HG02571 (cell line): ENCODE measurements around the gene CYB5R3.
"Not testable (repeated sequence)": the region's sequence is repeated elsewhere in the genome, so short reads cannot be mapped to it uniquely, and the experiment has no call there.

ENCODE experiments used
- ATAC-seq: cut with Tn5 transposase; IDR thresholded peaks from one replicate; pipeline ENCODE4 v1.9.1; 2021; ENCODE audit warnings: mild to moderate bottlenecking, moderate library complexity; ENCODE audit not compliant: unreplicated experiment

The CYB5R3 gene

DNA sequence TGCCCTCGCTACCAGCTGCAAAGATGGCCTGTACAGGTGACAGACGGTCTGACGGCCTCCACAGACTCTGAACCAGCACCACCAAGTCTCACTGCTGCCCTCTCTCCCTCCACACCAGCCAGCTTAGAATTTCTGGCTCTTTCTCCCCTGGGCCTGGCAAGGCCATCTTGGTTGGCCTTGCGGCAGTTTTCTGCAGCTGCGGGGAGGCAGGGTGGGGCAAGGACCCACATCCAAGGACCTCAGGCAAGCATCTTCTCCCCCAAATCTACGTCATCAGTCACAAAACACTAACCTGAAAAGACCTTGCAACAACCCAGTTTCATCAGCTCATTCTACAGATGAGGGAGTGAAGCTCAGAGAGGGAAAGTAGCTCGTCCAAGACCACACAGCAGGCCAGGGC is 22.8 kb downstream of the CYB5R3 start:
- ATAC-seq: no peak

DNA sequence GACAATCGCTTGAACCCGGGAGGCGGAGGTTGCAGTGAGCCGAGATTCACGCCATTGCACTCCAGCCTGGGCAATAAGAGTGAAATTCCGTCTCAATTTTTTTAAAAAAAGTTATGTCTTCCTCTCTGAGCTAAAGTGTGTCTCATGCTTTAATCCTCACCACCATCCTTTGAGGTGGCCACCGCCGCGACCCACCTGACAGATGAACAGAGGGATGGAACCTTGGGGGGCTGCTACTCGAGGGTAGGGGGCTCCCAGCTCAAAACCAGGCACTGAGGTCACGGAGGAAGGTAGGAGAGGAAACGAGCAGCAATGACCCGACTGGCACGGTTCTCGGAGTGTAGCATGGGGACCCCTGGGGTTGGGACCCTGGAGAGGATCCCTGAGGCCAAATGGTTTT is 23.8 kb downstream of the CYB5R3 start:
- ATAC-seq: no peak

DNA sequence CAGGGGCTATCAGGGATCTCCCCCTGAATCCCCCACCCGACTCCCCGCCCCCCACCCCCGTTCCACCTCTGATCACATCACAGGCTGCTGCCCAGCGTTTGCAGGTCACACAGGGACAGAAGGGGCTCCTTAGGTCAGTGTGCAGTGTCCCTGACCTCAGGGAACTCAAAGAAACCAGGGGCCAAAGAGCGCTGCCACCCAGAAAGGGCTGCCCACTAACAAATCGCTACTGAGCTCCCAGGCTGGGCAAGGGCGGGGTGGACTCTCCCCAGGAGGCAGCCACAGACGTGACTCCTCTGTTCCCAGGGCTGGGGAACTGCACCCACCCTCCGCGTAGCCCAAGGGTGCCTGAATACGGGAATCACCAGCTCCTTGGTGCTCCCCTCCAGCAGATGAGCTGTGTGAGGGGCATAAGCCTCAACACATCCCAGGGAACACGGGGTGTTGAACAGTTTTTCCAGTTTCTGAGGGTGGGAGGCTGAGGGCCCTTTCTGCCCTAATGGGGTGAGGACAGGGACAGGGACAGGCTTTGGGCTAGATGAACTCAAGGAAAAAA is 24.6 kb downstream of the CYB5R3 start:
- no peak for ATAC-seq

- ATAC-seq: no peak
Measured at GRCh38 chr22:42623756-42624441, 25.3 kb downstream of the CYB5R3 start.

DNA sequence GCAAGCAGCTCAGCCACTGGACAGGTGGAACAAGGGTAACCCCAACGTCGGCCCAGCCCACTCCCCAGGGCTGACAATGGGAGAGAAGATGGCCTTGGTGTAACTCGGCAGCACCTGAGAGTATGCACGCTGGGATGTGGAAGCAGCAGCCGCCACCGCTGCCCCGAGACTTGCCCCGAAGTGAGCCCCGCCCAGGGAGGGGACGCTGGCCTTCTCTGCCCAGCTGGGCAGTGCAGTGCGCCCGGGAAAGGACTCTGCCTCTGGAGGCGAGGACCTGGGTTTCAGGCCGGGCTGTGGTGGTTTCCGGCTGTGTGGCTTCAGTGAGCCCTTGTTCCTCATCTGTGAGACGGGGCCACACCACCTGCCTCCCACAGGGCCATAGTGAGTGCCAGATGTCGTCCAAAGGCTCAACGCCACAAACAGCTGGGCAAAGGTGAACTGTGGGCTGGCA is 25.9 kb downstream of the CYB5R3 start:
- no peak for ATAC-seq

GRCh38 chr22:42622061-42622710 is 27.0 kb downstream of the CYB5R3 start:
- no peak for ATAC-seq

- ATAC-seq: no peak
Measured at GRCh38 chr22:42621505-42622002, 27.6 kb downstream of the CYB5R3 start.

DNA sequence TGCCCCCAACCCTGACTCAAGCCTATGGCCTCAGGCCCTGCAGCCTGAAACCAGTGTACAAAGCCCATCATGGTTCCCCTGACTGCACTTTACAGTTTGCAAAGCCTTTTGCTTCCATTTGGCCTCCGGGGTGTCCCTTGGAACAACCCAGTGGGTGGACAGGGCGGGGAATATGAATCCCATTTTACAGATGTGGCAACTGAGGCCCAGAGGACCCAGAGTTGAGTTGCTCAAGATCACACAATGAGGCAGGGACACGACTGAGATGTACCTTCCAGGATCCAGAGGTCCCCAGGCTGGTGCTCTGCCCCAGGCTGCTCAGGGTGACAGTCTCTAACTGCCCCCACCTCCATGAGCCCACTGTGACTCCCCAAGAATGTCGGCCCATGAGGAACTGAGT is 29.1 kb downstream of the CYB5R3 start:
- ATAC-seq: no peak

GRCh38 chr22:42619261-42620063 is 29.7 kb downstream of the CYB5R3 start:
- ATAC-seq: no peak

GRCh38 chr22:42617155-42617983 is 31.8 kb downstream of the CYB5R3 start:
- ATAC-seq: no peak

- ATAC-seq: not testable (repeated sequence)
Measured at GRCh38 chr22:42615860-42616175, 33.4 kb downstream of the CYB5R3 start.

GRCh38 chr22:42615092-42615859 is 33.9 kb downstream of the CYB5R3 start:
- peak; percentile 50 for ATAC-seq

GRCh38 chr22:42614312-42615091 is 34.7 kb downstream of the CYB5R3 start, which contains the start of gene POLDIP3:
Gene POLDIP3 (minus strand): TSS chr22:42614883. CDS start chr22:42614857, 26 bp downstream.
- peak; percentile 69 for ATAC-seq

DNA sequence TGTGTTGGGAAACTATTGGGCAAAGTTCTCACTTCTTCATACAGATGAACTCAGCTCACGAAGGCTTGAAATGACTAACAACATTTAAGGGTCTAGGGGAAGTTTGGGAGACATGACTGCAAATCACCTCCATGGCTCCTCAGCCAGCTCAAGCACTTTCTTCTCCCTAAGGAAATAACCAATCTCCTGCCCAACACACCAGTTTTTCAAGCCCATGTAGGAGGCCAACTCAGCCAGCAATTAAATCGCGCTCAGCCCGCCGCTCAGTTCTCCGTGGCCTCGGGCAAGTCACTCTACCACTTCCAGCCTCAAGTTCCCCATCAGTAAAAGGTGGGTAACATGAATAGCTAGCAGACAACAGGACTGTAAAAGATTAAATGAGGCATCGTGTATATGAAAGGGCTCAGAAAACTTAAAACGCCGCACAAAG is 35.3 kb downstream of the CYB5R3 start:
- ATAC-seq: no peak

DNA sequence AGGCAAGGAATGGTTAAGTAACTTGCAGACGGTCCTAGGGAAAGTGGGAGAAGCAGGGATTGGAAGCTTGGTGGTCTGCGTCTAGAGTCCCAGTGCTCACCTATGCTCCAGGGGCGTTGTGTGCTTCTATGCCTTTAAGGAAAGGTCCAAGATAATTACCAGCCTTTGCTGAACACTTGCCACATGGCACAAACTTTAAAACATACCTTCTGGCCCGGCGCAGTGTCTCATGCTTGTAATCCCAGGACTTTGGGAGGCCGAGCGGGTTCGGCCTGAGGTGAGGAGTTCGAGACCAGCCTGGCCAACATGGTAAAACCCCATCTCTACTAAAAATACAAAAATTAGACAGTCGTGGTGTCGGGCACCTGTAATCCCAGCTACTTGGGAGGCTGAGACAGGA is 36.9 kb downstream of the CYB5R3 start:
- ATAC-seq: no peak

- ATAC-seq: no peak
Measured at GRCh38 chr22:42611051-42611450, 38.1 kb downstream of the CYB5R3 start.

DNA sequence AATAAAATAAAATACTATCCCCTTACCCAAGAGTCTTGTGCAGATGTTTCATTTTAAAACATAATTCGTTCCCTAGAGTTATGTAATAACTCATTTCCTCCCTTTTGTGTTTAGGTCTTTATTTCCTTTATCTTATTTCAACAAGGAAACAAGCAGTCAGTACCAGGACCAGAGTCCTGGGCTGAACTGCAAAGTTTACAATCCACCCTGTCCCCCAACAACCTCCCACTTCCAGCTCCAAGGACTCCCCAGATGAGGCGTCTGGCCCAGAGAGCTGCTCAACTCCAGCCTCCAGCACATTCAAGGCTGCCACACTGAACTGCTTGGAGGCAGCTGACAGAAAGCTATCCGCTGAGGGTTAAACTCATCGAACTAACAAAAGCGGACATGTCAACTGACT is 39.0 kb downstream of the CYB5R3 start:
- ATAC-seq: no peak

DNA sequence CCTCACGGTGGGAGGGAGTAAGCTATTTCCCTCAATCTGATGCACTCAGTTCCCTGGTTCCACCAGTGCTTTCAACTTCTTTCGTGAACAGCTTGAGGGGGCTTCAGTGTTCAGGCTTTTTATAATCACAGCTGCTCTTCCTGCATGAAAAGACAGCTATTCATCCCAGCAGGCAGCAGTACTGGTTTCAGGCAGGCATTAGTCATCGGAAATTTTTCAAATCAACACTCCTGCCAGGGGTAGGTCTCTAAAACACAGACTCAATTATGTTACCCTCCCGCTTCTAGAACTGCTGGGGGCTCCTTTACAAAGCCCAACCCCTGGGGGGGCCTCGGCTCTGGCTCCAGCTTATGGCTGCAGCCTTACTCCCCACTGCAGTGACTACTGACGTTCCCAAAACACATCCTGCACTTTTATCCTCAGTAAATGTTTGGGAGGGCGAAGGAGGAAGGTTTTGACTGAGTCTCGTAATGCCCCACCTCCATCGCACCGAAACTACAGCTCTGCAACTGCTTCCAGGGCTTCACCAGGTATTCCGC is 40.3 kb downstream of the CYB5R3 start:
- no peak for ATAC-seq
